ENCODE measurements around the gene WNT5B. TPM values are rescaled to one million over a fixed set of nuclear protein-coding genes. Genes with fewer than 3 reads are reported as not detected.
"Not testable (repeated sequence)": the region's sequence is repeated elsewhere in the genome, so short reads cannot be mapped to it uniquely, and the experiment has no call there.

WNT5B gene
- polyA plus RNA-seq, 12 donors = 16.5 to 35.5 (median 25.9) TPM; not detected in 1

DNA sequence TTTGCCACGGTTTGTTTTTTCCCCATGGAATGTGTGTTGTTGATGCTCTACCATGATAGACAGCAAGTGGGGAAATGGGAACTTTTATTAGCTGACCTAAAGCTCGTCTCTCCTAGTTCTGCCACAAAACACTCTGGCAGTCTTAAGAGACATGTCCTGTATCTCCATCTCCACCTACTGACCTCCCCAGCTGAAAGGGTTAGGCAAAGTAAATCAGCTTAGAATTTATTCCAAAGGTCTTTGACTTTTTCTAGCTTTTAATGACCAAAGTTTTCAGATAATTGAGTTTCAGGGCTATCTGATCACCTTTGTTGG is 52.4 kb downstream of the WNT5B start:
- DNase-seq = no peak

- no peak for DNase-seq
Measured at GRCh38 chr12:1688086-1688710, 59.2 kb downstream of the WNT5B start.

DNA sequence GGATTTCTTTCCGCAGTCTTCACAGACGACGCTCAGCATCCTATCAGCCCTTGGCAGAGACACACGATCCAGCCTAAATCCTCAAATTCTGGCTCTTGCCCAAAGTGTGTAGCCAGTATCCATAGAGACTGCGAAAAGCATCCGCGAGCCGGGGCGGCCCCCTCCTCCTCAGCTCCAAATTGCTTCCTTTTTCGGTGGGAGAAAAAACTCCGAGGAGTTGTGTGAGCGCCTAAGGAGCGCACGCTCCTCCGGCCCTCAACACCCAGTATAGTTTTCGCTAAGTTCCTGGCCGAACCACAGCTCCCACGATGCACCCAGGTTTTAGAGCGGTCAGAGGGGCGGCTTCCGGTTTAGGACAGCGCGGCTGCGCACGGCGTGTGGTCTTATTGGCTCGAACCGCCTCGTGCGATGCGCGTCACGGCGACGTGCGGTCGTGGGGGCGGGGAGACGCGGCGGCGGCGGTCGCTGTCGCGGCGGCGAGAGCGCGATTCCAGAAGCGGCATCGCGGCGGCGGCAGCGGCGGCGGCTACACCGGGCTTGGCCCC is 61.6 kb downstream of the WNT5B start, which contains the start of gene ADIPOR2:
TSS of gene ADIPOR2 (plus strand) at position 493 of the 545 bp plus-strand sequence. CDS start 63,274 bp downstream, outside the sequence.
- DNase-seq = peak; percentile 97

DNA sequence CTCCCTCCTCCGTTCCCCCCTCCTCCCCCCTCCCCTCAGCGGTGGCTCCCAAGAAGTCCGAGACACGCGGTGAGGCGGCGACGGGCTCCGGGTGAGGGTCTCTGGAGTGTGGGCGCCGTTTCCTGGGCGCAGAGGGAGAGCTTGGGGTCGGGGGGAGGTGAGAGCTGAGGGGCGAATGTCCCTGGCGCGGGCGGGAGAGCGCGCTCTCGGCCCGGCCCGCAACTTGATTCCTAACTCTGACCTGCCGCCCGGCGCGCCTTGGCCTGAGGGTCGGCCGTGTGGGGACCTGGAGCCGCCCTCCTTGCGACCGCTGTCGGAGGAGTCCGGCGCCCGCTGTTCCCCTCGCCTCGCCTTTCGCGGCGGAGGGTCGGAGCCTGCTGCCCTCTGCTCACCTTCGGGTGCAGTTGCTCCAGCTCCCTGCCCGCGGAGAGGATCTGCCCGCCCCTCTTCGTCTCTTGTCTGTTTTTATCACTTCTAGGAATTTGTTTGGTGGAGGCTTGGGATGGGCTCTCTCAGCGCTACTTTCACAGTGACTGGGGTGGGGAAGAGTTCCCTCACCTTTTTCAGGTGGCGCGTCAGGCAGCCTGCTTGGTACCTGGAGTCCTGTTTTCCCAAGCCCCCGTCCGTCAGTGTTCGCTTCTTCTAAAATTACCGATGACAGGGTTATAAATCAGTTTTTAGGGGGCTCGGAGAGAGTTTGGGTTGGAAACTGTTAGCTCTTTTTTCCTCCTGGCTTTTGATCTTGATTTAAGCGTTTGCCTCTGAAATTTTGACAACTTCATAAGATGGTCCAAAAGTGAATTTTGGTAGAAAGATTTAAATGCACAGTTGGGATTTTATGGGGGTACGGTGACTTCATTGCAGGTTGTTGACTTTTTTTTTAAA is 62.3 kb downstream of the WNT5B start:
- DNase-seq = no peak

GRCh38 chr12:1692226-1692625 is 63.2 kb downstream of the WNT5B start:
- DNase-seq = no peak

DNA sequence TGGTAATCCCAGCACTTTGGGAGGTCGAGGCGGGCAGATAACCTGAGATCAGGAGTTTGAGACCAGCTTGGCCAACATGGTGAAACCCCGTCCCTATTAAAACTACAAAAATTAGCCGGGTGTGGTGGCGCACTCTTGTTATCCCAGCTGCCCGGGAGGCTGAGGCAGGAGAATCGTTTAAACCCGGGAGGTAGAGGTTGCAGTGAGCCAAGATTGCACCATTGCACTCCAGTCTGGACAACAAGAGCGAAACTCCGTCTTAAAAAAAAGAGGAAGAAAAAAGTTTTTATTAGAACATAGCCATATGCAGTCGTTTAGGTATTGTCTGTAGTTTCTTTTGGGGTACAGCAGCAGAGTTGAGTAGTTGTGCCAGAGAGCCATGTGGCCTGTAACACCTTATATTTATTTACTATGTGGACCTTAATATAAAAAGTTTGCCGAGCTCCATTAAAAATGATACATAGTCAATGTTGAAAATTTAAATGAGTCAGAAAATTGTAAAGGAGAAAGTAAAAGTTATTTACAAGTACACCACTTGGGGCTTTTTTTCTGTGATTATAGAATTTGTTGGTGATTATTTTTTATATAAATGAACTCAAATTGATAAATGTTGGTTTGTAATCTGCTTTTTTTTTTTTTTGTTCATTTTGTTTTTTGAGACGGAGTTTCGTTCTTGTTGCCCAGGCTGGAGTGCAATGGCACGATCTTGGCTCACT is 64.0 kb downstream of the WNT5B start:
- no peak for DNase-seq

- DNase-seq = not testable (repeated sequence)
Measured at GRCh38 chr12:1695097-1695496, 66.1 kb downstream of the WNT5B start.

- DNase-seq = no peak
Measured at GRCh38 chr12:1695886-1696670, 67.0 kb downstream of the WNT5B start.

DNA sequence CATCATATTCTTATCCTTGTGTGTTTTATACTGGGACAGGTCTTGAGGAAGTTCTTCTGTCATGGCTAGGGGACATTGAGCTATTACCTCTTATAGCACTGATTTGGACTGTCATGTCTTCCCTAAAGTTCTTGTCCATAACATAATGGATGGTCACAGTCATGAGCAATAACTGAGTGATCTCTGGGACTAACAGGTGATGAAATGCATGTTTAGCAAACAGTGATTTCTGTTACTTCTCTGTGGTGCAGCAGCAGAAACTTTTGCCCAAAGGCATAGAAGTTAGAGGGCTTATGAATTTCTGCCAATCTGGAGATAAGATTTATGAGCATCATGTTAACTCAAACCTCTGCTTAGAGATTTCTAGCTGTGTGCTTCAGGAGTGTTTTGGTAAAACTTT is 67.8 kb downstream of the WNT5B start:
- no peak for DNase-seq

Other genes starting within 250 kb of the WNT5B start
- gene FBXL14, start 34.6 kb upstream of the WNT5B start, polyA plus RNA-seq (ENCODE audit: insufficient read length in 12 of 12) = 10 to 100 TPM in 1 of 12 donors, 1 to 10 TPM in 10, not detected in 1; 2.9 to 10.1 (median 3.8) TPM
- 10 to 100 TPM in 11 of 12 donors, not detected in 1; 17.3 to 30.6 (median 26.6) TPM for gene ADIPOR2, start 61.8 kb downstream of the WNT5B start, polyA plus RNA-seq (ENCODE audit: insufficient read length in 12 of 12)
- under 1 TPM in 9 of 12 donors, not detected in 3; 0.09 to 0.98 (median 0.20) TPM for gene LRTM2, start 191.3 kb downstream of the WNT5B start, polyA plus RNA-seq (ENCODE audit: insufficient read length in 12 of 12)